Measurements from ENCODE around the gene PITPNB.

- TF ChIP-seq CTCF (IDR thresholded peaks at IDR 0.05; ENCODE audit: low read length), result no peak
- TF ChIP-seq EZH2 (IDR thresholded peaks at IDR 0.05; ENCODE audit: borderline replicate concordance, low read length), result no peak
These were observed 47.4 kb upstream of the PITPNB start for GRCh38 chr22:27966168-27967064.
